Measurements from ENCODE around the gene C18orf54.
A peak's percentile ranks its signal among the peaks of the same experiment; 100 is the strongest.

DNA sequence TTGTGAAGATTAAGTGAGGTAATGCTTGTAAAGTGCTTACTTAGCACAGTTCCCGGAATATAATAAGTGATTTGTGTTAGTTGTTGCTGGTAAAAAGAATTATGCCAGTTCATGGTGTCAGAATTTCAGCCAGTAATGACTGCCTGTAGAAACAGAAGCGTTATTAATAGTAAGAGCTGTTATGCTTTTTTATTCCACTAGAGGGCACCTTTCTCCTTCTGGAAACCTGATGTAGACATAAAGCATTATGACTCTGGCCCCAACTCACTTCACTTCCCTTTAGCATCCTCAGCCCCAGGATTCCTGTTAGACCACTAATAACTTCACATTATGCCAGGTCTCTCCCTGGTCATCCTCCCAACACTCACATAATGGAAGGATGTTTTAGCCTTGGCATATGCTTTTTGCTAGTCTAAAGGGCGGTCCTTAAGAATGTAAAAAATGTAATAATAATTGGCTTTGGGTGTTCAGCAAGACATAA is 34.9 kb downstream of the C18orf54 start:
- TF ChIP-seq, protein P1, sequence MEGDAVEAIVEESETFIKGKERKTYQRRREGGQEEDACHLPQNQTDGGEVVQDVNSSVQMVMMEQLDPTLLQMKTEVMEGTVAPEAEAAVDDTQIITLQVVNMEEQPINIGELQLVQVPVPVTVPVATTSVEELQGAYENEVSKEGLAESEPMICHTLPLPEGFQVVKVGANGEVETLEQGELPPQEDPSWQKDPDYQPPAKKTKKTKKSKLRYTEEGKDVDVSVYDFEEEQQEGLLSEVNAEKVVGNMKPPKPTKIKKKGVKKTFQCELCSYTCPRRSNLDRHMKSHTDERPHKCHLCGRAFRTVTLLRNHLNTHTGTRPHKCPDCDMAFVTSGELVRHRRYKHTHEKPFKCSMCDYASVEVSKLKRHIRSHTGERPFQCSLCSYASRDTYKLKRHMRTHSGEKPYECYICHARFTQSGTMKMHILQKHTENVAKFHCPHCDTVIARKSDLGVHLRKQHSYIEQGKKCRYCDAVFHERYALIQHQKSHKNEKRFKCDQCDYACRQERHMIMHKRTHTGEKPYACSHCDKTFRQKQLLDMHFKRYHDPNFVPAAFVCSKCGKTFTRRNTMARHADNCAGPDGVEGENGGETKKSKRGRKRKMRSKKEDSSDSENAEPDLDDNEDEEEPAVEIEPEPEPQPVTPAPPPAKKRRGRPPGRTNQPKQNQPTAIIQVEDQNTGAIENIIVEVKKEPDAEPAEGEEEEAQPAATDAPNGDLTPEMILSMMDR (IDR thresholded peaks at IDR 0.05) = peak; percentile 57
- no peak for TF ChIP-seq MAZ (IDR thresholded peaks at IDR 0.05; ENCODE audit: borderline replicate concordance, low read depth, low read length)
- no peak for TF ChIP-seq USF2 (IDR thresholded peaks at IDR 0.05)
- no peak for TF ChIP-seq POLR2A (IDR thresholded peaks at IDR 0.05; ENCODE audit: low read length)
- no peak for TF ChIP-seq RCOR1 (IDR thresholded peaks at IDR 0.05; ENCODE audit: low read depth, low read length)
- TF ChIP-seq CHD2 (IDR thresholded peaks at IDR 0.05; ENCODE audit: low read length, partially characterized antibody) = no peak
- no peak for TF ChIP-seq REST (IDR thresholded peaks at IDR 0.05)
- no peak for TF ChIP-seq MAFK (IDR thresholded peaks at IDR 0.05; ENCODE audit: partially characterized antibody)
- no peak for TF ChIP-seq CBX8 (IDR thresholded peaks at IDR 0.05)
- TF ChIP-seq, protein P2, sequence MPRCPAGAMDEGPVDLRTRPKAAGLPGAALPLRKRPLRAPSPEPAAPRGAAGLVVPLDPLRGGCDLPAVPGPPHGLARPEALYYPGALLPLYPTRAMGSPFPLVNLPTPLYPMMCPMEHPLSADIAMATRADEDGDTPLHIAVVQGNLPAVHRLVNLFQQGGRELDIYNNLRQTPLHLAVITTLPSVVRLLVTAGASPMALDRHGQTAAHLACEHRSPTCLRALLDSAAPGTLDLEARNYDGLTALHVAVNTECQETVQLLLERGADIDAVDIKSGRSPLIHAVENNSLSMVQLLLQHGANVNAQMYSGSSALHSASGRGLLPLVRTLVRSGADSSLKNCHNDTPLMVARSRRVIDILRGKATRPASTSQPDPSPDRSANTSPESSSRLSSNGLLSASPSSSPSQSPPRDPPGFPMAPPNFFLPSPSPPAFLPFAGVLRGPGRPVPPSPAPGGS (IDR thresholded peaks at IDR 0.05) = no peak
- no peak for TF ChIP-seq CEBPB (IDR thresholded peaks at IDR 0.05)
